ENCODE data around the gene CPN1.

- TF ChIP-seq POLR2A (IDR thresholded peaks at IDR 0.05) (no peak), CTCF (IDR thresholded peaks at IDR 0.05) (no peak), EP300 (IDR thresholded peaks at IDR 0.05) (no peak)
Observed at GRCh38 chr10:100100651-100101184, 19.0 kb upstream of the CPN1 start.
